ENCODE results near the gene SSR4.

- TF ChIP-seq CTCF (conservative IDR thresholded peaks at IDR 0.05; ENCODE audit: low read length), result no peak
- no peak for TF ChIP-seq EZH2phosphoT487 (IDR thresholded peaks at IDR 0.05; ENCODE audit: borderline replicate concordance, low read depth, low read length)
Measured at GRCh38 chrX:153779891-153780677, 14.4 kb upstream of the SSR4 start.

Data from OCI-LY7 (cell line).